ENCODE data around the gene CDH8. TPM values are rescaled to one million over a fixed set of nuclear protein-coding genes. Genes with fewer than 3 reads are reported as not detected.
"Not testable (repeated sequence)": the region's sequence is repeated elsewhere in the genome, so short reads cannot be mapped to it uniquely, and the experiment has no call there.

Gene CDH8
- total RNA-seq, 1 donor from 2014 or later, result 9.4 TPM

GRCh38 chr16:61858988-61859387 is 177.2 kb downstream of the CDH8 start:
- no peak for DNase-seq

- DNase-seq, result peak; percentile 20
Observed at GRCh38 chr16:61842666-61843065, 193.6 kb downstream of the CDH8 start.

- DNase-seq, result no peak
Observed at GRCh38 chr16:61836804-61837393, 199.3 kb downstream of the CDH8 start.

GRCh38 chr16:61834082-61834481 is 202.2 kb downstream of the CDH8 start:
- no peak for DNase-seq

GRCh38 chr16:61831351-61831917 is 204.8 kb downstream of the CDH8 start:
- DNase-seq, result no peak

GRCh38 chr16:61829631-61830030 is 206.6 kb downstream of the CDH8 start:
- DNase-seq, result no peak

GRCh38 chr16:61823326-61823725 is 212.9 kb downstream of the CDH8 start:
- no peak for DNase-seq

- DNase-seq, result no peak
Observed at GRCh38 chr16:61820820-61821219, 215.4 kb downstream of the CDH8 start.

- DNase-seq, result no peak
Observed at GRCh38 chr16:61820398-61820797, 215.8 kb downstream of the CDH8 start.

GRCh38 chr16:61818850-61819249 is 217.4 kb downstream of the CDH8 start:
- DNase-seq, result no peak

- no peak for DNase-seq
Observed at GRCh38 chr16:61817583-61818278, 218.5 kb downstream of the CDH8 start.

GRCh38 chr16:61814726-61815347 is 221.4 kb downstream of the CDH8 start:
- DNase-seq, result peak; percentile 7

GRCh38 chr16:61813339-61813738 is 222.9 kb downstream of the CDH8 start:
- no peak for DNase-seq

GRCh38 chr16:61812251-61812650 is 224.0 kb downstream of the CDH8 start:
- no peak for DNase-seq

GRCh38 chr16:61807551-61807950 is 228.7 kb downstream of the CDH8 start:
- no peak for DNase-seq

GRCh38 chr16:61801217-61801616 is 235.0 kb downstream of the CDH8 start:
- not testable (repeated sequence) for DNase-seq

GRCh38 chr16:61798741-61799140 is 237.5 kb downstream of the CDH8 start:
- no peak for DNase-seq

- no peak for DNase-seq
Observed at GRCh38 chr16:61797961-61798507, 238.2 kb downstream of the CDH8 start.

GRCh38 chr16:61797296-61797795 is 238.9 kb downstream of the CDH8 start:
- DNase-seq, result no peak

GRCh38 chr16:61792194-61792909 is 243.9 kb downstream of the CDH8 start:
- no peak for DNase-seq

- no peak for DNase-seq
Observed at GRCh38 chr16:61791464-61791863, 244.8 kb downstream of the CDH8 start.

- DNase-seq, result not testable (repeated sequence)
Observed at GRCh38 chr16:61781855-61782254, 254.4 kb downstream of the CDH8 start.

Measured in tongue (tissue), 2 donors.